ENCODE data around the gene PLPP1. TPM values are rescaled to one million over a fixed set of nuclear protein-coding genes. Genes with fewer than 3 reads are reported as not detected.

PLPP1 gene
- total and polyA plus RNA-seq, 2 of the 8 experiments (the other 6 are each of a cell fraction or from before 2014, with no cell fraction given): 43.7 to 91.3 TPM

- TF ChIP-seq RBBP5 (IDR thresholded peaks at IDR 0.05; ENCODE audit: borderline replicate concordance, low read depth, low read length) (no peak), CHD1 (IDR thresholded peaks at IDR 0.05; ENCODE audit: low read depth, low read length) (no peak)
These were observed 151.5 kb downstream of the PLPP1 start (continued) for GRCh38 chr5:55383254-55383653.

All from H1 (cell line).